Prostate gland (tissue), 2 donors: ENCODE results near the gene SPINK2.

Source experiments
- CTCF ChIP-seq, 4 experiments: fragments of 200-600 bp in 2 of 4; fragments of 450-650 bp in 2 of 4; sonication (generic) in 2 of 4; IDR thresholded peaks; 1 replicate in 3 of 4; 2 replicates in 1 of 4; pipeline ENCODE4 v1.5.1; 2016 to 2019; ENCODE audit warnings: antibody characterized with exemption in 4 of 4, mild to moderate bottlenecking in 2 of 4, moderate library complexity in 2 of 4
- POLR2A ChIP-seq: fragments of 450-650 bp; IDR thresholded peaks from one replicate; pipeline ENCODE4 v1.6.1; 2016; ENCODE audit warnings: antibody characterized with exemption, mild to moderate bottlenecking

GRCh38 chr4:56817840-56818491 lies 3.5 kb downstream of the SPINK2 start:
- TF ChIP-seq CTCF (IDR thresholded peaks at IDR 0.05) = no peak
- no peak for TF ChIP-seq POLR2A
